OCI-LY7 (cell line): Measurements from ENCODE around the gene ZBTB42.

ENCODE experiments used
- CTCF ChIP-seq: fragments of 200-600 bp; sonication (generic); conservative IDR thresholded peaks from 2 replicates; pipeline ENCODE4 v1.5.1; 2014; ENCODE audit warnings: mild to moderate bottlenecking, antibody characterized with exemption, low read length, moderate library complexity, mixed read lengths
- EZH2phosphoT487 ChIP-seq: fragments of 200-600 bp; sonication (generic); IDR thresholded peaks from 2 replicates; pipeline ENCODE4 v1.6.1; 2018; ENCODE audit warnings: low read depth, borderline replicate concordance, mild to moderate bottlenecking, mixed run types, antibody characterized with exemption, low read length, moderate library complexity, mixed read lengths

DNA sequence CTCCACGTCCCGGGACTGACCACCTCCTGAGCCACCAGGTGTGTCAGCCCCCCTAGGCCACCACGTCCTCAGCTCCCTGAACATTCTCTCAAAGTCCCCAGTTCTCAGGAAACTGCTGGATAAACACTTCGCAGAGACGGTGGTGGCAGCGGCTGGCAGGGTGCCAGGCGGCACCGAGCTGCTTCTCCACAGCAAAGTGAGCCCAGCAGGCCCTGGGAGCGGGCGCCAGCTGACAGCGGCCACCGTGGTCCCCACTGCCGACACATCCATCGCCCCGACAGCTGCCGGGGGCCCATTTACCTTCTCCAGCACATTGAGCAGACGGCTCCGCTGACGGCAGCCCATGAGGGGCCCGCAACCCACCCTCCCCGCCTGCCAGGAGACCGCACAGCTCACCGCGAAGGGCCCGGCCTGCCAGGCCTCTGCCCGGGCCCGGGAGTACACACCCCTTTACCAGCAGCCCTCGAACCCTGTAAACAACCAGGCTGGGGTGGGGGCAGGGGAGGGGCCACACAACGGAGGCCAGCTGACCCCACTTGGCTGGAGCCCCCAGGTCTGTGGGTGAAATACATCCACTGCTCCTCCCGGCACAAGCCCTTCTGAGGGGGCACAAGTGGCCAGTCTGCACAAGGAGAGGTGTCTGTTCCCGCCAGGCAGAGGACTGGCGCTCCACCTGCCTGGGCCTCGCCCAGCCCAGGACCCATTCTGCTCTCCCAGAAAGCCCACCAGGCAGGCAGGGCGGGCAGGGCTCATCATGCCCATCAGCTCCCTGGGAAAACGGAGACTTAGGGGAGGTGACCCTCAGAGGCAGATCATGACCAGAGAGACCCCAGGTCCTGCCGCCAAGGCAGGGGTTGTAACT lies 15.8 kb upstream of the ZBTB42 start:
- no peak for TF ChIP-seq CTCF
- TF ChIP-seq EZH2phosphoT487 = no peak
